Stimulated activated naive B cell treated with anti-CD40 and anti-IgM and Interleukin-4, amounts not matched to agents 10 μg/mL and 1 μg/mL and 100 μg/mL, for 72 hours (primary cell): Measurements from ENCODE around the gene TCEAL9.
"Not testable (repeated sequence)": the region's sequence is repeated elsewhere in the genome, so short reads cannot be mapped to it uniquely, and the experiment has no call there.

Experiments
- ATAC-seq, 2 donors: fragments of 150-1000 bp; cut with Tn5 transposase; replicated peaks; 2 replicates each; pipeline ENCODE4 v1.10.0; 2021; ENCODE audit warnings: moderate library complexity in 1 of 2
- DNase-seq: peaks from one replicate; pipeline ENCODE4 v3.0.0; 2021
- H3K27ac Mint-ChIP-seq: one replicate; pipeline ENCODE4 v1.8.0; 2022; ENCODE audit warnings: mild to moderate bottlenecking, mixed read lengths
- H3K27me3 Mint-ChIP-seq, 2 donors: one replicate each; pipeline ENCODE4 v1.8.0; 2022; ENCODE audit warnings: mixed read lengths in 2 of 2
- H3K36me3 Mint-ChIP-seq, 2 donors: one replicate each; pipeline ENCODE4 v1.8.0; 2022; ENCODE audit warnings: mixed read lengths in 2 of 2, mild to moderate bottlenecking in 1 of 2
- H3K4me1 Mint-ChIP-seq, 2 donors: one replicate each; pipeline ENCODE4 v1.8.0; 2022; ENCODE audit warnings: mixed read lengths in 2 of 2, mild to moderate bottlenecking in 1 of 2
- H3K4me3 Mint-ChIP-seq, 2 donors: one replicate each; pipeline ENCODE4 v1.8.0; 2022; ENCODE audit warnings: mild to moderate bottlenecking in 2 of 2, mixed read lengths in 2 of 2, moderate library complexity in 1 of 2
- H3K9me3 Mint-ChIP-seq, 2 donors: one replicate each; pipeline ENCODE4 v1.8.0; 2022; ENCODE audit warnings: mixed read lengths in 2 of 2, mild to moderate bottlenecking in 1 of 2

TCEAL9 gene

DNA sequence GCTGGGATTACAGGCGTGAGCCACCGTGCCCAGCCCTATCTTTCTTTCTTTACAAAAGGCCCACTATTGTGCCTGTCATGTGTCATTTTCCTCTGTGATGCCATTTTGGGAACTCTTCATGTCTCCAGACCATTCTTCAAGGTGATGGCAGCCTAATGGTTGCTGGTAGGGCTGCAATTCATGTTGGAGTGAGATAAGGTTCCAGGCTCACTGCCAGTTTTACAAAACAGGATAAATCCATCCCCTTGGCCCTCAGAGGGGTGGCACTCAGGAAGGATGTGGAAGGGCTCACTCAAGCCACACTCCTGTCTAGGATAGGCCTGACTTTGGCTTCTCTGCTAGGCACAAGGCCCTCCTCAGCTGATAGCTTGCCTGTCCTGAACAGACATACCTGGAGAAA is 3.8 kb downstream of the TCEAL9 start:
- ATAC-seq = no peak
- Mint-ChIP-seq H3K4me3 (no peak overlapping the region), H3K9me3 (no peaks in the 10 kb centered on the region), H3K27ac (no peak overlapping the region), H3K4me1 (peaks cover 4 to 15% of the 10 kb centered on the region in 2 donors), H3K27me3 (peaks cover 0 to 19% of the 10 kb centered on the region in 2 donors), H3K36me3 (no peaks in the 10 kb centered on the region)
- DNase-seq = no peak

- no peaks in the 10 kb centered on the region for H3K9me3 Mint-ChIP-seq
- H3K4me1 Mint-ChIP-seq = peaks cover 4 to 11% of the 10 kb centered on the region in 2 donors
- DNase-seq (no peak), ATAC-seq (no peak)
- H3K27me3 Mint-ChIP-seq = peaks cover 0 to 15% of the 10 kb centered on the region in 2 donors
- H3K27ac Mint-ChIP-seq = no peak overlapping the region
- H3K4me3 Mint-ChIP-seq = no peak overlapping the region
- no peaks in the 10 kb centered on the region for H3K36me3 Mint-ChIP-seq
These were observed 4.6 kb downstream of the TCEAL9 start for GRCh38 chrX:103360916-103361315.

DNA sequence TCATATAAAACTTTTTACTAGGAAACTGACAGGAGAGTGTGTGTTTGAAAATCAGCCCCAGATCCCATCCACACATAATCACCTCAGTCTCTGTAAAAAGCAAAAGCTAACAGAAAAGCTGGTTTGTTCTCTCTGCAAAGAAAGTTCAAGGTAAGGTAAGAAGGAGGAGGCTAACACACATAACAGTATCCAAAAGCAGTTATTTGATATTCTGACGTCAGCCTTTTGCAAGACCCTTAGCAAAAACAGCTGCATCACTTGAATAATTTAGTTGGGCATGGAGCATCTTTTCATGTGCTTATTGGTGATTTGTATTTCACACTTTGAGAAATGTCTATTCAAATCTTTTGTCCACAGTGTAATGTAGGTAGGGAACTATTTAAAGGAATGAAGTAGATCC is 5.5 kb downstream of the TCEAL9 start:
- no peak overlapping the region for H3K27ac Mint-ChIP-seq
- ATAC-seq = no peak
- peaks cover 0 to 1% of the 10 kb centered on the region in 2 donors for H3K9me3 Mint-ChIP-seq
- H3K27me3 Mint-ChIP-seq = peaks cover 0 to 10% of the 10 kb centered on the region in 2 donors
- H3K4me3 Mint-ChIP-seq = no peak overlapping the region
- H3K36me3 Mint-ChIP-seq = no peaks in the 10 kb centered on the region
- peaks cover 0 to 4% of the 10 kb centered on the region in 2 donors for H3K4me1 Mint-ChIP-seq
- no peak for DNase-seq

DNA sequence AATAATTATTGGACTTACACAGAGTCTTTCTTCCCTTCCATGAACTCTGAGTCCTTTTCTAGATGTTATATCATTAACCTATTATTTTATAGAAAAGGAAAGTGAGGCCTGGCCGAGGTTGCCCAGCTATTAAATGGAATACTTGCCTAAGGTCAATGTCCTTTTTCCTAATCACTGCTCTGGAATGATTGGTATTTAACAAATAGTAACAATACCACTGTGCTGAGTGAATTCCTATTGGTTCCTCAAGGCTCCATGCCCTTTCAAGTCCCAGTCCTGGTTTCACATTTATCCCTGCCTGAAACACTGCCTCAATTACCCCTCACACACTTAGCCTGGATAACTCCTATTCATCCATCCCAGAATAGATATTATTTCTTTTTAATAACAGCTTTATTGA is 6.2 kb downstream of the TCEAL9 start:
- Mint-ChIP-seq H3K36me3 (no peaks in the 10 kb centered on the region), H3K9me3 (peaks cover 0 to 7% of the 10 kb centered on the region in 2 donors), H3K27ac (no peak overlapping the region), H3K27me3 (peaks cover 0 to 8% of the 10 kb centered on the region in 2 donors), H3K4me1 (no peaks in the 10 kb centered on the region), H3K4me3 (no peak overlapping the region)
- ATAC-seq (no peak), DNase-seq (no peak)

DNA sequence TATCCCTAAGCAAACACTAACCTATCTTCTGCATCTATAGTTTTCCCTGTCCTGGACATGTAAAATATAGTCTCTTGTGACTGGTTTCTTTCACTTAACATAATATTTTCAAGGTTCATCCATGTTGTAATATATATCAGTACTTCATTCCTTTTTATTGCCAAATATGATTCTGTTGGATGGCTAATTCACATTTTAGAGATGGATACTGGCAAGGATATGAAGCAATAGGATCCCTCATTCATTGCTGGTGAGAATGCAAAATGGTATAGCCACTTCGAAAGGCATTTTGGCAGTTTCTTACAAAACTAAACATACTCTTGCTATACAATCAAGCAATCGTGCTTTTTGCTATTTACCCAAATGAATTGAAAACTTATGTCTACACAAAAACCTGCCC is 6.7 kb downstream of the TCEAL9 start:
- ATAC-seq = no peak
- H3K27me3 Mint-ChIP-seq = peaks cover 0 to 5% of the 10 kb centered on the region in 2 donors

GRCh38 chrX:103367502-103367901 is 11.2 kb downstream of the TCEAL9 start:
- DNase-seq = no peak
- H3K9me3 Mint-ChIP-seq = peaks cover 0 to 7% of the 10 kb centered on the region in 2 donors
- no peak for ATAC-seq
- H3K27me3 Mint-ChIP-seq = peaks cover 0 to 8% of the 10 kb centered on the region in 2 donors
- no peak overlapping the region for H3K4me3 Mint-ChIP-seq
- H3K27ac Mint-ChIP-seq = no peak overlapping the region
- H3K36me3 Mint-ChIP-seq = no peaks in the 10 kb centered on the region
- no peaks in the 10 kb centered on the region for H3K4me1 Mint-ChIP-seq

More for the DNA sequence above, 6.7 kb downstream of the TCEAL9 start:
- Mint-ChIP-seq H3K27ac (no peak overlapping the region), H3K4me1 (no peaks in the 10 kb centered on the region), H3K4me3 (no peak overlapping the region), H3K9me3 (peaks cover 0 to 7% of the 10 kb centered on the region in 2 donors), H3K36me3 (no peaks in the 10 kb centered on the region)
- no peak for DNase-seq

DNA sequence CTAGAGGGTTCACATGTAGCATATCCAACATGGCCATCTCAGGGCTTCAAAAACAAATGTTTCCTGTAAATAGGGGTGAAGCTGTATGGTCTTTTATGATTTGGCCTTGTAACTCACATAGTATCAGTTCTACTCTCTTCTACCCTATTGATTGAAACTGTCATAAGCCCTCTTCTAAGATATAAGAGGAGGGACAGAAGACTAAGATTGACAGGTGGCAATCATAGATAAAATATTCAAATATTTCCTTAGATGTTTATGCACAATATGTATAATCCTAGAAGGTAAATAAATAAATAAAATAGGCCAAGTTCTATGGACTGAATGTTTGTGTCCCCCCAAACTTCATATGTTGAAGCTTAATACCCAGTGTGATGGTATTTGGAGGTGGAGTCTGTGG is 13.2 kb downstream of the TCEAL9 start:
- no peak for DNase-seq
- no peaks in the 10 kb centered on the region for H3K4me1 Mint-ChIP-seq
- no peak overlapping the region for H3K4me3 Mint-ChIP-seq
- H3K36me3 Mint-ChIP-seq = no peaks in the 10 kb centered on the region
- H3K27me3 Mint-ChIP-seq = peaks cover 0 to 8% of the 10 kb centered on the region in 2 donors
- H3K27ac Mint-ChIP-seq = no peak overlapping the region
- no peak for ATAC-seq
- peaks cover 0 to 7% of the 10 kb centered on the region in 2 donors for H3K9me3 Mint-ChIP-seq

DNA sequence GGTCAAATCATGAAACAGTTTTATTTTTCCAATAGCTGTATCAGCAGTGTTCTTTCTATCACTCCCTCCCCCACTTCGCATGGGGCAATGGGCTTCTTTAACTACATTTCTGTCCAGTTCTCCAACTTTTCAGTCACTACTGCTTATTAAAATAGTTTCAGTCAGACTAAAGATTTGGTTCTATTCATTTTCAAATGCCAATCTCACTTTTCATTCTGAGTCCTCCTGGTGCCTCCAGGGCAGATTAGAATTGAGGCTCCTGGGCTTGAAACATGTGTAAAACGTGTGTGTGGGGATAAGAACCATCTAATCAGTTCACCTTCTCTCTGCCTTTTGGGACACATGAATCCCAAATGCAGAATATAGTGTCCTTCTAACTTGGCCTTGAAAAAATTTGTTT is 16.6 kb downstream of the TCEAL9 start:
- ATAC-seq = no peak
- H3K4me1 Mint-ChIP-seq = peaks cover 0 to 6% of the 10 kb centered on the region in 2 donors

GRCh38 chrX:103373581-103373980 is 17.3 kb downstream of the TCEAL9 start:
- ATAC-seq = no peak
- Mint-ChIP-seq H3K4me1 (peaks cover 0 to 6% of the 10 kb centered on the region in 2 donors), H3K36me3 (no peaks in the 10 kb centered on the region), H3K9me3 (no peaks in the 10 kb centered on the region), H3K27ac (no peak overlapping the region), H3K4me3 (no peak overlapping the region), H3K27me3 (peaks cover 14 to 18% of the 10 kb centered on the region in 2 donors)
- no peak for DNase-seq

More for the DNA sequence above, 16.6 kb downstream of the TCEAL9 start:
- Mint-ChIP-seq H3K27ac (no peak overlapping the region), H3K4me3 (no peak overlapping the region), H3K27me3 (peaks cover 14 to 18% of the 10 kb centered on the region in 2 donors), H3K9me3 (no peaks in the 10 kb centered on the region), H3K36me3 (no peaks in the 10 kb centered on the region)
- DNase-seq = no peak

- Mint-ChIP-seq H3K27me3 (peaks cover 14 to 19% of the 10 kb centered on the region in 2 donors), H3K27ac (no peak within 1 kb of the TSS), H3K4me1 (peaks cover 0 to 6% of the 10 kb centered on the region in 2 donors), H3K4me3 (peak within 1 kb of the TSS; percentile 72 to 81), H3K36me3 (no peaks in the 10 kb centered on the region), H3K9me3 (no peaks in the 10 kb centered on the region)
- peak; percentile 51 to 59 for ATAC-seq
- no peak for DNase-seq
These were observed 20.0 kb downstream of the TCEAL9 start, which contains the start of gene BEX3 for GRCh38 chrX:103376118-103376978. TSS of gene BEX3 (plus strand) at chrX:103376538. CDS start at chrX:103377522, 984 bp downstream.

- H3K27ac Mint-ChIP-seq = no peak overlapping the region
These were observed 20.6 kb downstream of the TCEAL9 start for GRCh38 chrX:103376979-103377324.

GRCh38 chrX:103378990-103379389 is 22.7 kb downstream of the TCEAL9 start:
- no peaks in the 10 kb centered on the region for H3K9me3 Mint-ChIP-seq
- peaks cover 0 to 6% of the 10 kb centered on the region in 2 donors for H3K4me1 Mint-ChIP-seq
- no peak overlapping the region for H3K4me3 Mint-ChIP-seq
- DNase-seq = no peak
- H3K27ac Mint-ChIP-seq = no peak overlapping the region
- ATAC-seq = no peak
- no peaks in the 10 kb centered on the region for H3K36me3 Mint-ChIP-seq
- H3K27me3 Mint-ChIP-seq = peaks cover 14 to 19% of the 10 kb centered on the region in 2 donors

More at GRCh38 chrX:103376979-103377324, 20.6 kb downstream of the TCEAL9 start:
- Mint-ChIP-seq H3K4me1 (peaks cover 0 to 6% of the 10 kb centered on the region in 2 donors), H3K27me3 (peaks cover 14 to 19% of the 10 kb centered on the region in 2 donors), H3K9me3 (no peaks in the 10 kb centered on the region), H3K36me3 (no peaks in the 10 kb centered on the region), H3K4me3 (peak overlapping the region; percentile 44 to 63)
- ATAC-seq = no peak
- no peak for DNase-seq

GRCh38 chrX:103382877-103383276 is 26.6 kb downstream of the TCEAL9 start:
- DNase-seq = no peak
- no peaks in the 10 kb centered on the region for H3K9me3 Mint-ChIP-seq
- no peak overlapping the region for H3K4me3 Mint-ChIP-seq
- H3K36me3 Mint-ChIP-seq = no peaks in the 10 kb centered on the region
- H3K4me1 Mint-ChIP-seq = no peaks in the 10 kb centered on the region
- no peak for ATAC-seq
- no peak overlapping the region for H3K27ac Mint-ChIP-seq
- H3K27me3 Mint-ChIP-seq = peaks cover 0 to 8% of the 10 kb centered on the region in 2 donors

- Mint-ChIP-seq H3K27me3 (peaks cover 0 to 8% of the 10 kb centered on the region in 2 donors), H3K4me1 (no peaks in the 10 kb centered on the region), H3K36me3 (no peaks in the 10 kb centered on the region), H3K9me3 (no peaks in the 10 kb centered on the region), H3K4me3 (no peak overlapping the region), H3K27ac (no peak overlapping the region)
- DNase-seq (no peak), ATAC-seq (no peak)
These were observed 28.4 kb downstream of the TCEAL9 start for GRCh38 chrX:103384672-103385071.

DNA sequence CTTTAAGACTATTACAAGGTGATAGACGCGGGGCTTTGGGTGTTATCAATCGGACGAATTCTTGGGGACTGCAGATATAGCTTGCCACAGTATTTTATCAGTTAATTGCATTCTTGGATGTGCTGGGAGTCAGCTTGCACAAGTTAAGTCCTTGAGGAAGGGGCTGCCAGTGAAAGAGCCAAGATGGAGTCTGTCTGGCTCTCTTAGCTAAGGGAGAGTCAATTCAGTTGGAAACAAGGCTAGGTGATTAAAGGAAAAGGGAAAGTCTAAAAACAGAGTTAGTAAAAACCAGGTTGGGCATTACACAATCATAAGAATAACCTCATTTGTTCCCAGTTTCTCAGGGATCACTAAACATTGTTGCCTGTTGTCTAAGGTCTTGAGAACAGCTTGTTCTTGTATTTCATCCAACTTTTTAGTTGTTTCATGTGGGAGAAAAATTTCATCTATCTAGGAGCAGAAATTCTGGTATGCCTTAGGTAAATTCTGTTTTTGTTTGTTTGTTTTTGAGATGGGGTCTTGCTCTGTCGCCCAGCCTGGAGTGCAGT is 29.1 kb downstream of the TCEAL9 start:
- not testable (repeated sequence) for H3K27me3 Mint-ChIP-seq, DNase-seq, ATAC-seq, H3K4me1 Mint-ChIP-seq, H3K9me3 Mint-ChIP-seq, H3K4me3 Mint-ChIP-seq, H3K36me3 Mint-ChIP-seq, H3K27ac Mint-ChIP-seq
